GM23338 (cell line): ENCODE data around the gene CEBPE. TPM values are rescaled to one million over a fixed set of nuclear protein-coding genes. Genes with fewer than 3 reads are reported as not detected.

ENCODE experiments used
- ATAC-seq: fragments of 200-7000 bp; cut with Tn5 transposase; 3 replicates; pipeline ENCODE4 v1.9.1; 2020
- DNase-seq: peaks from one replicate; pipeline ENCODE4 v3.0.0-alpha.2; 2015; ENCODE audit warnings: low spot score
- H2AFZ ChIP-seq: fragments of 200-600 bp; sonication (generic); 2 replicates; pipeline ENCODE4 v1.8.0; 2016; ENCODE audit warnings: antibody characterized with exemption, mild to moderate bottlenecking, moderate library complexity
- H3F3A ChIP-seq: fragments of 200-600 bp; sonication (generic); replicated peaks from 2 replicates; pipeline ENCODE4 v1.8.0; 2017; ENCODE audit warnings: antibody characterized with exemption, mixed run types, low read depth
- H3K27ac ChIP-seq: fragments of 200-600 bp; sonication (generic); 2 replicates; pipeline ENCODE4 v1.6.1; 2016; ENCODE audit warnings: low read depth
- H3K27me3 ChIP-seq: fragments of 200-600 bp; sonication (generic); 2 replicates; pipeline ENCODE4 v1.8.0; 2016; ENCODE audit warnings: mild to moderate bottlenecking, mixed run types, moderate library complexity; ENCODE audit not compliant: insufficient read depth
- H3K36me3 ChIP-seq: fragments of 200-600 bp; sonication (generic); 2 replicates; pipeline ENCODE4 v1.8.0; 2016; ENCODE audit warnings: mild to moderate bottlenecking; ENCODE audit not compliant: insufficient read depth
- H3K4me1 ChIP-seq: fragments of 200-600 bp; sonication (generic); 2 replicates; pipeline ENCODE4 v1.8.0; 2016; ENCODE audit warnings: mild to moderate bottlenecking, moderate library complexity; ENCODE audit not compliant: insufficient read depth
- H3K4me2 ChIP-seq: fragments of 200-600 bp; sonication (generic); 2 replicates; pipeline ENCODE4 v1.7.1; 2017; ENCODE audit warnings: mixed run types
- H3K4me3 ChIP-seq: fragments of 200-600 bp; sonication (generic); 2 replicates; pipeline ENCODE4 v1.6.1; 2016; ENCODE audit warnings: mixed run types
- H3K79me2 ChIP-seq: fragments of 200-600 bp; sonication (generic); replicated peaks from 2 replicates; pipeline ENCODE4 v1.8.0; 2017; ENCODE audit warnings: mild to moderate bottlenecking; ENCODE audit not compliant: insufficient read depth
- H3K9me2 ChIP-seq: fragments of 200-600 bp; sonication (generic); 2 replicates; pipeline ENCODE4 v1.8.0; 2017; ENCODE audit not compliant: insufficient read depth
- H4K20me1 ChIP-seq: fragments of 200-600 bp; sonication (generic); replicated peaks from 2 replicates; pipeline ENCODE4 v1.8.0; 2017; ENCODE audit warnings: mild to moderate bottlenecking; ENCODE audit not compliant: insufficient read depth
- H3K27ac Mint-ChIP-seq: 2 replicates; pipeline ENCODE4 v1.8.0; 2020; ENCODE audit warnings: inconsistent platforms, mild to moderate bottlenecking, moderate library complexity, mixed read lengths
- H3K27me3 Mint-ChIP-seq: 3 replicates; pipeline ENCODE4 v1.8.0; 2022; ENCODE audit warnings: low read depth, mild to moderate bottlenecking, moderate library complexity, mixed read lengths, inconsistent platforms; ENCODE audit not compliant: insufficient read depth, poor library complexity
- H3K36me3 Mint-ChIP-seq: 3 replicates; pipeline ENCODE4 v1.8.0; 2021; ENCODE audit warnings: low read depth, mild to moderate bottlenecking, inconsistent platforms, moderate library complexity, mixed read lengths
- H3K4me1 Mint-ChIP-seq: 3 replicates; pipeline ENCODE4 v1.8.0; 2020; ENCODE audit warnings: mild to moderate bottlenecking, inconsistent platforms, mixed read lengths
- H3K4me3 Mint-ChIP-seq: 3 replicates; pipeline ENCODE4 v1.8.0; 2021; ENCODE audit warnings: moderate library complexity, mild to moderate bottlenecking, inconsistent platforms, mixed read lengths
- H3K9me3 Mint-ChIP-seq: 3 replicates; pipeline ENCODE4 v1.8.0; 2020; ENCODE audit warnings: moderate library complexity, mild to moderate bottlenecking, inconsistent platforms, mixed read lengths
- CREB1 ChIP-seq: fragments of 250-450 bp; sonication (Bioruptor Pico); IDR thresholded peaks from 2 replicates; pipeline ENCODE4 v1.5.0; 2020; ENCODE audit warnings: low read depth, mild to moderate bottlenecking, moderate library complexity
- CTCF ChIP-seq, 2 experiments: fragments of 200-600 bp in 1 of 2; sonication (generic) in 1 of 2; conservative IDR thresholded peaks; 2 replicates each; pipeline versions ENCODE4 v1.5.1 to v1.6.1; 2016 to 2017; ENCODE audit warnings: antibody characterized with exemption in 2 of 2, low read depth in 2 of 2, mild to moderate bottlenecking in 2 of 2, moderate library complexity in 1 of 2
- ETS1 ChIP-seq: IDR thresholded peaks from 2 replicates; pipeline ENCODE4 v1.6.1; 2016; ENCODE audit warnings: antibody characterized with exemption
- EZH2 ChIP-seq: fragments of 200-600 bp; sonication (generic); IDR thresholded peaks from one replicate; pipeline ENCODE4 v1.8.0; 2017; ENCODE audit warnings: antibody characterized with exemption, mild to moderate bottlenecking, low read depth; ENCODE audit not compliant: unreplicated experiment
- EZH2phosphoT487 ChIP-seq: fragments of 200-600 bp; sonication (generic); IDR thresholded peaks from one replicate; pipeline ENCODE4 v1.8.1; 2018; ENCODE audit warnings: antibody characterized with exemption; ENCODE audit not compliant: unreplicated experiment
- JUNB ChIP-seq: IDR thresholded peaks from one replicate; pipeline ENCODE4 v1.6.1; 2016; ENCODE audit warnings: antibody characterized with exemption; ENCODE audit not compliant: unreplicated experiment
- NANOG ChIP-seq: IDR thresholded peaks from 2 replicates; pipeline ENCODE4 v1.6.1; 2016; ENCODE audit warnings: antibody characterized with exemption, borderline replicate concordance
- POLR2AphosphoS5 ChIP-seq: IDR thresholded peaks from 2 replicates; pipeline ENCODE4 v1.6.1; 2016; ENCODE audit warnings: antibody characterized with exemption, low read depth
- REST ChIP-seq: IDR thresholded peaks from one replicate; pipeline ENCODE4 v1.6.1; 2018; ENCODE audit warnings: antibody characterized with exemption; ENCODE audit not compliant: unreplicated experiment
- STAT1 ChIP-seq: IDR thresholded peaks from one replicate; pipeline ENCODE4 v1.6.1; 2016; ENCODE audit warnings: antibody characterized with exemption; ENCODE audit not compliant: unreplicated experiment
- ZNF114 ChIP-seq: fragments of 250-450 bp; sonication (Bioruptor Pico); IDR thresholded peaks from 2 replicates; pipeline ENCODE4 v1.5.0; 2020; ENCODE audit warnings: mild to moderate bottlenecking, moderate library complexity
- ZNF331 ChIP-seq: fragments of 250-450 bp; sonication (Bioruptor Pico); IDR thresholded peaks from 2 replicates; pipeline ENCODE4 v1.5.0; 2020; ENCODE audit warnings: low read depth, mild to moderate bottlenecking, moderate library complexity
- ZNF462 ChIP-seq: fragments of 250-450 bp; sonication (Bioruptor Pico); IDR thresholded peaks from 2 replicates; pipeline ENCODE4 v1.5.0; 2020; ENCODE audit warnings: mild to moderate bottlenecking, moderate library complexity
- polyA plus RNA-seq: library from polyadenylated mRNA; unstranded; fragments of >200 nt; fragmentation: Nextera tagmentation; extraction: Ambion mirVana; gene quantifications from 2 replicates; pipeline ENCODE4 v1.2.1, GENCODE V29; 2016
- total RNA-seq: library from RNA; depleted of rRNA; stranded (reverse); fragments of >200 nt; shearing (Covaris generic); gene quantifications from 2 replicates; pipeline ENCODE4 v1.2.3, GENCODE V29; 2014

Gene CEBPE
- total and polyA plus RNA-seq, 2 experiments from 2014 or later: not detected

- Mint-ChIP-seq H3K4me1 (peaks cover 30% of the 10 kb centered on the region), H3K9me3 (peaks cover 5% of the 10 kb centered on the region; the same call in 2 of the 3 replicates), H3K4me3 (no peak overlapping the region), H3K36me3 (peaks cover 4% of the 10 kb centered on the region; the same call in 1 of the 3 replicates), H3K27ac (no peak overlapping the region), H3K27me3 (peaks cover 8% of the 10 kb centered on the region)
- H2AFZ ChIP-seq: no peak overlapping the region
- H3K4me3 ChIP-seq: no peak overlapping the region
- H4K20me1 ChIP-seq: no peaks in the 10 kb centered on the region
- H3K9me2 ChIP-seq: 0 out of 2 replicates have a peak, but pooled peaks cover 4% of the 10 kb centered on the region
- no peak for ATAC-seq
- peaks cover 13% of the 10 kb centered on the region for H3K4me1 ChIP-seq
- DNase-seq: no peak
- no peaks in the 10 kb centered on the region for H3K27me3 ChIP-seq
- H3K36me3 ChIP-seq: no peaks in the 10 kb centered on the region
- H3K27ac ChIP-seq: no peak overlapping the region
- H3F3A ChIP-seq: no peaks in the 10 kb centered on the region
- no peaks in the 10 kb centered on the region for H3K79me2 ChIP-seq
- no peak overlapping the region for H3K4me2 ChIP-seq
- no peak for TF ChIP-seq ETS1
- no peak for TF ChIP-seq REST
- TF ChIP-seq JUNB: no peak
- no peak for TF ChIP-seq ZNF114 (CRISPR knock-in tag)
- no peak for TF ChIP-seq EZH2phosphoT487
- TF ChIP-seq POLR2AphosphoS5: no peak
- no peak for TF ChIP-seq ZNF462 (CRISPR knock-in tag)
- TF ChIP-seq STAT1: no peak
- no peak for TF ChIP-seq CREB1 (CRISPR knock-in tag)
- no peak for TF ChIP-seq ZNF331 (CRISPR knock-in tag)
- no peak for TF ChIP-seq CTCF (conservative IDR thresholded peaks at IDR 0.05; ENCODE audit: low read depth in 2 of 2)
- no peak for TF ChIP-seq EZH2
- TF ChIP-seq NANOG: no peak
Observed at GRCh38 chr14:23110579-23111365, 8.3 kb downstream of the CEBPE start.
